D341Med (cell line): ENCODE measurements around the gene BTBD16.
A peak's percentile ranks its signal among the peaks of the same experiment; 100 is the strongest.

Experiments
- DNase-seq: peaks from one replicate; pipeline ENCODE4 v3.0.0; 2012; ENCODE audit warnings: low spot score

The BTBD16 gene

GRCh38 chr10:122294511-122295450 is 23.7 kb downstream of the BTBD16 start:
- no peak for DNase-seq

GRCh38 chr10:122295451-122295809 is 24.3 kb downstream of the BTBD16 start:
- DNase-seq, result no peak

GRCh38 chr10:122296363-122297120 is 25.4 kb downstream of the BTBD16 start:
- DNase-seq, result no peak

GRCh38 chr10:122297583-122297982 is 26.5 kb downstream of the BTBD16 start:
- DNase-seq, result no peak

GRCh38 chr10:122298206-122298597 is 27.1 kb downstream of the BTBD16 start:
- DNase-seq, result no peak

GRCh38 chr10:122298598-122299301 is 27.7 kb downstream of the BTBD16 start:
- peak; percentile 65 for DNase-seq

GRCh38 chr10:122299423-122300075 is 28.5 kb downstream of the BTBD16 start:
- DNase-seq, result no peak

- no peak for DNase-seq
These were observed 30.1 kb downstream of the BTBD16 start for GRCh38 chr10:122301055-122301810.

GRCh38 chr10:122301811-122302115 is 30.7 kb downstream of the BTBD16 start:
- no peak for DNase-seq

GRCh38 chr10:122302315-122302714 is 31.2 kb downstream of the BTBD16 start:
- DNase-seq, result no peak

- no peak for DNase-seq
These were observed 32.4 kb downstream of the BTBD16 start for GRCh38 chr10:122303271-122304053.

GRCh38 chr10:122304054-122304579 is 33.0 kb downstream of the BTBD16 start:
- no peak for DNase-seq

GRCh38 chr10:122306282-122306681 is 35.2 kb downstream of the BTBD16 start:
- DNase-seq, result no peak

GRCh38 chr10:122306744-122307143 is 35.6 kb downstream of the BTBD16 start:
- DNase-seq, result no peak

GRCh38 chr10:122307669-122308416 is 36.7 kb downstream of the BTBD16 start:
- no peak for DNase-seq

GRCh38 chr10:122308417-122309141 is 37.5 kb downstream of the BTBD16 start:
- DNase-seq, result no peak

GRCh38 chr10:122310311-122311050 is 39.4 kb downstream of the BTBD16 start:
- no peak for DNase-seq

GRCh38 chr10:122311051-122311410 is 39.9 kb downstream of the BTBD16 start:
- DNase-seq, result no peak
